ENCODE measurements around the gene ALS2CL.

ALS2CL gene

DNA sequence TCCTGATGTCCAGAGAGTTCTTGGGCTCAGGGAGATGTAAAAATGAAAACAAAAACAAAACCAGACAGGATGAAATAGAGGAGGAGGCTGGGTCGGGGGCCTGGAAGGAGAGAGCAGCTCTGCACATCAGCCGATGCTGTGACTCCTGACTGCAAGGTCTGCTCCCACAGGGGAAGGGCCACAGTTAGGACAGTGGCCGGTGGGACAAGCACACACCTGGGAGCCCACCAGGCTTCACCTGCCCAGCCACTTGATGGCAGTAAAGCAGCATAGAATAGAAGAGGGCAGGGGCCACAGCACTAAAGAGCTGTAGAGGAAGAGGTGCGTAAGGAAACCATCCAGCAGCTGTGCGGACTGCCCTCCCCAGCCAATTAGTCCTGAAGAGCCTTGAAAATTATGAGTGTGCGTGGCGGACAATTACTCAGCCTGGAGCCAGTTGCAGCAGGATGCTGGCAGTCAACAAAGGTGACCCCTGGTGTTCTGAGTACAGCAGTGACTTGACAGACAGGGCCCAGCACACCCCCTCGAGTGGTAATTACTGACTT, 29.8 kb downstream of the ALS2CL start:
- DNase-seq: no peak
- intact Hi-C loops (cut with DNase I; ENCODE audit: low total_unique reads): no loop called here
- Histone ChIP-seq H3K27me3 (peaks cover 0 to 12% of the 10 kb centered on the region in 2 donors), H3K4me1 (peaks cover 0 to 24% (median 0%) of the 10 kb centered on the region in 4 donors), H3K27ac (no peak overlapping the region), H3K36me3 (no peaks in the 10 kb centered on the region), H3K9me3 (no peaks in the 10 kb centered on the region), H3K4me3 (no peak overlapping the region)
- TF ChIP-seq, protein P1, sequence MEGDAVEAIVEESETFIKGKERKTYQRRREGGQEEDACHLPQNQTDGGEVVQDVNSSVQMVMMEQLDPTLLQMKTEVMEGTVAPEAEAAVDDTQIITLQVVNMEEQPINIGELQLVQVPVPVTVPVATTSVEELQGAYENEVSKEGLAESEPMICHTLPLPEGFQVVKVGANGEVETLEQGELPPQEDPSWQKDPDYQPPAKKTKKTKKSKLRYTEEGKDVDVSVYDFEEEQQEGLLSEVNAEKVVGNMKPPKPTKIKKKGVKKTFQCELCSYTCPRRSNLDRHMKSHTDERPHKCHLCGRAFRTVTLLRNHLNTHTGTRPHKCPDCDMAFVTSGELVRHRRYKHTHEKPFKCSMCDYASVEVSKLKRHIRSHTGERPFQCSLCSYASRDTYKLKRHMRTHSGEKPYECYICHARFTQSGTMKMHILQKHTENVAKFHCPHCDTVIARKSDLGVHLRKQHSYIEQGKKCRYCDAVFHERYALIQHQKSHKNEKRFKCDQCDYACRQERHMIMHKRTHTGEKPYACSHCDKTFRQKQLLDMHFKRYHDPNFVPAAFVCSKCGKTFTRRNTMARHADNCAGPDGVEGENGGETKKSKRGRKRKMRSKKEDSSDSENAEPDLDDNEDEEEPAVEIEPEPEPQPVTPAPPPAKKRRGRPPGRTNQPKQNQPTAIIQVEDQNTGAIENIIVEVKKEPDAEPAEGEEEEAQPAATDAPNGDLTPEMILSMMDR (IDR thresholded peaks at IDR 0.05): no peak

DNA sequence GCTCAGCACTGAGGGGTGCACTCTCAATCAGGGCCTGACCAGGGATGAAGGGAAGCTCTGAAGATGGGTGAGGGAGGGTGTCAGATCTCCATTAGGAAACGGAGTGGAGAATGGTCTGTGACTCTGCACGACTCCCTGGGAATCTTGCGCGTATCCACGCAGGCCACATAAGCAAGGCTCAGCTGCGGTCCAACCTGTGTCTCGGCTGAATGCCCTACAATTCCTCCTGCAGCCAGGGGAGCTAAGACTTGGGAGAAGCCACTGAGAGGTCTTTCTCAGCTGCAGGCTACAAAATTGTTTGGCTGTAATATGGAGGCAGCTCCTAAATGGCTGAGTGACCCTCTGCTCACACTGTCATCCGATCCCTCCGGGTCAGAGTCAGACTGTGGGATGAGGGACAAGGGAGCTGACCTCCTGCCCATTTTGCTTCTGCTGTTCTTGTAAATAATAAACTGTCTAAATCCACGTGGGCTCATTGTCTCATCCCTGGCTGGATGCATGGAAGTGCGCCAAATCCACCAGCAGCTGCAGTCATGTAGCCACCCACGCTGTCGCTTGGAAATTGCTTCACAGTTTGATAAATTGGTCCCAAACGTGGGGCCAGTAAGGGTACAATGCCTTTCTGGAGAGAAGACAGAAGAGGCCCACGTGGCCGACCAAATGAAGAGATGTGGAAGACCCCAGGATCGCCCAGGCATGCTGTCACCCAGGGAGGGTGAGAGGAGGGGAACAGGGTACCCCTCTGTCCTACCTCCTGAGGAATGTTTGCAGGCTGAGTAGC, 30.5 kb downstream of the ALS2CL start:
- H3K4me3 ChIP-seq: no peak overlapping the region
- H3K4me1 ChIP-seq: peaks cover 0 to 24% (median 0%) of the 10 kb centered on the region in 4 donors
- H3K36me3 ChIP-seq: no peaks in the 10 kb centered on the region
- H3K27ac ChIP-seq: no peak overlapping the region
- peaks cover 0 to 12% of the 10 kb centered on the region in 2 donors for H3K27me3 ChIP-seq
- intact Hi-C loops (cut with DNase I; ENCODE audit: low total_unique reads): no loop called here
- TF ChIP-seq, protein P1 (IDR thresholded peaks at IDR 0.05): no peak
- no peak for DNase-seq
- H3K9me3 ChIP-seq: no peaks in the 10 kb centered on the region

DNA sequence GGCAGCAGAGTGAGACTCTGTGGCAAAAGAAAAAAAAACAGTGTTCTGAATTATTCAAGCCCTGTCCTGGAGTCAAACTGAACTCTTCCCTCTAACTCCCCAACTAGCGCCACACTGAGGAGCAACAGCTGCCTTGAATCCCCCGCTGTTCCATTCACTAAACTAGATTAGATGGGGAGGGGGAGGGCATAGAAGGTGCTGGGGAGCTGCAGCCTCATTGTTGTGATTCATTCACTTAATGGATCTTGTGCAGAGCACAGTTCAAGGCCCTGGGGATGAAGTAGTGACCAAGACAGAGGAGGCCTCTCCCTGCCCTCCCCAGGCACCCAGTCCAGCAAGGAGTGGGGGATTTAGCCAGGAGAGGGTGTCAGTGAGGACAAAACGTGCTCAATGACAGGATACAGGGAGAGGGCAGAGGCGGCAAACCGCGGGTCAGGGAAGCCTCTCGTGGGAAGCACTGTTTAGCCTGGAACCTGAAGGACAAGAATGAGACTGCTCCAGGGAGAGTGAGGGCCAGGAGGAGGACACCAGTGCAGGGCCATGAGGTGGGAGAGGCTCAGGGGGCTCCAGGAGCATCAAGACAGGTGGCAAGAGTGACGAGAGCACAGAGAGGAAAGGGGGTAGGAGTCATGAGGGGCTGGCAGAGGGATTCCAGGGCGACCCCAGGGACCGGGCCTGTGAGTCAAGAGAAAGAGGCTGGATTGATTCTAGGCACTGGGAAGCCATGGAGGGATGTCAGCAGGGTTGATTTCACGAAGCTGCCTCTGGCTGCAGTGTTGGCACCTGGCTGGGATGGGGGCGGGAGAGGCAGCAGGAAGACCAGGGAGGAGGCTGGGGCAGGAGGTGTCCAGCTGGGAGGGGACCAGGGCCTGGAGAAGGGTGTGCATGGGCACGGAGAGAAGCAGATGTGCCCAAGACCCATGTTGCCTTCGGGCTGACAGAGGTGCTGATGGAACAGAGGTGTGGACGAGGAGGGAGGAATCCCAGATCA, 31.4 kb downstream of the ALS2CL start:
- no peaks in the 10 kb centered on the region for H3K36me3 ChIP-seq
- TF ChIP-seq, protein P1 (IDR thresholded peaks at IDR 0.05): no peak
- no peaks in the 10 kb centered on the region for H3K9me3 ChIP-seq
- H3K4me1 ChIP-seq: peaks cover 0 to 24% (median 0%) of the 10 kb centered on the region in 4 donors
- H3K27ac ChIP-seq: no peak overlapping the region
- H3K4me3 ChIP-seq: no peak overlapping the region
- no peak for DNase-seq
- intact Hi-C loops (cut with DNase I; ENCODE audit: low total_unique reads): no loop called here
- H3K27me3 ChIP-seq: peaks cover 0 to 12% of the 10 kb centered on the region in 2 donors

DNA sequence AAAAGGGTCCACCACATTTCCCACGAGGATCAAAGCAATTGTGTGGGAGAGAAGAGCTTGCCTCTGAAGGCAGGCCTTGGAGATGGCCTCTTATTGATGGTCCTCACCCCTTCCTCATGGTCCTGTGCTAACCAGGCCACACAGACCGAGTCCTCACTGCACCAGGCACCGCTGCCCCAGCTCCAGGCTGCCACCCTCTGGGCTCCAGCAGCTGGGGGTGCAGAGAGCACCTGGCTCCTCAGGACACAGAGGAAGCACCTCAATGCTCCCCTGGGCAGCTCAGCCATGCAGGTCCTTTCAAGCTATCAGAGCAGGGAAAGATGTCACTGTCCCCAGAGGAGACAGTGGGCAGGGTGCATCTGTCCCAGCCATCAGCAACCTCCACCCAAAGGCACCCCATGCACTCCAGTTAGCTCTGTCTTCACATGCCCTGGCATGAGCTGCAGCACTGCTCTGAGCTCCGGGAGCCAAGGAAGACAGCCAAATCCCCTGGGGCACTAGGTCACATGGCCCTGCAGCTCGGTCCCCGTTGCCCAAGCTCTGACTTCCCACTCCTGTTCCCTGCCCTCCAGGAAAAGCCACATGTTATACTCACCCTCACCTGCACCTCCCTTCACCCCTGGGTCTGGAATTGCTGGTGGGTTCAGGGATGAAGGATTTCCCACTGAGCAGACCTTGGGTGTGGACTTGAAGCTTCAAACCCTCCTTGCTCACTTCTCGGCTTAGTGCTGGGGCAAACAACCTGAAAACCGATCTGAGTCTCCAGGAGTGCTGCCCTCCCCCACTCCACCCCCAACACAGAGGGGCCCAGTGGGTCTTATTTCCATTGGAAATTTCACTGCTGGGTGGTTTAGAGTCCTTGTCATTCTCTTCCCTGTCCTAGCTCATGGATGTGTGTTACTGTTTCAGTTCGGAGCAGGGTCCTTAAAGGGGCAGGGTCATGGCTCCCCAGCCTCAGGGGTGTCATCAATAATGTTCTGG, 32.6 kb downstream of the ALS2CL start:
- no peak overlapping the region for H3K4me3 ChIP-seq
- DNase-seq: peak in 1 of 2 donors; percentile 56
- H3K27me3 ChIP-seq: peaks cover 0 to 9% of the 10 kb centered on the region in 2 donors
- intact Hi-C loops (cut with DNase I; ENCODE audit: low total_unique reads): no loop called here
- TF ChIP-seq, protein P1 (IDR thresholded peaks at IDR 0.05): no peak
- no peaks in the 10 kb centered on the region for H3K36me3 ChIP-seq
- H3K9me3 ChIP-seq: no peaks in the 10 kb centered on the region
- H3K27ac ChIP-seq: no peak overlapping the region
- H3K4me1 ChIP-seq: peaks cover 0 to 24% (median 0%) of the 10 kb centered on the region in 4 donors
